ENCODE results near the gene PELI2. TPM values are rescaled to one million over a fixed set of nuclear protein-coding genes. Genes with fewer than 3 reads are reported as not detected.

Gene PELI2
- total and polyA plus RNA-seq, 9 donors, result 13.0 to 36.8 (median 28.5) TPM

DNA sequence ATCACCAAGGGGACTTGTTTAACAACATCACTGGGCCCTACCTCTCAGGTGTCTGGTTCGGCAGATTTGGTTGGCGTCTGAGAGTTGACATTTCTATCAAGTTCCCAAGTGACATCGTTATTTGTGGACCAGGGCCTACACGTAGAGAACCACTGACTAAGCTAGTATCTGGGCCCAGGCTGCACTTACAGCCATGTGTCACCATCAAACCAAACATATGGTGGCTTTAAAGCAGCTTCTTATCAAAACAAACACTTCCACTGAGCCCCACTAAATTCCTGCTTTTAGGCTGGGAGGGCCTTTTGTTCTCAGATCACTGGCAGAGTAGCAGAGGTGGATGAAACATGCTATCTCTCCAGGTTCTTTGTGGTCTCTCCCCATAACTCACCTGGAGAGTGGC lies 220.5 kb downstream of the PELI2 start:
- Histone ChIP-seq H3K4me3 (no peak overlapping the region), H3K36me3 (no peaks in the 10 kb centered on the region), H3K4me1 (ENCODE audit: insufficient read depth) (peaks cover 11% of the 10 kb centered on the region), H3K27me3 (no peaks in the 10 kb centered on the region), H3K27ac (no peak overlapping the region), H3K9me3 (no peaks in the 10 kb centered on the region)
- TF ChIP-seq POLR2A (IDR thresholded peaks at IDR 0.05) (no peak), EP300 (IDR thresholded peaks at IDR 0.05) (no peak)
- TF ChIP-seq, protein P1, sequence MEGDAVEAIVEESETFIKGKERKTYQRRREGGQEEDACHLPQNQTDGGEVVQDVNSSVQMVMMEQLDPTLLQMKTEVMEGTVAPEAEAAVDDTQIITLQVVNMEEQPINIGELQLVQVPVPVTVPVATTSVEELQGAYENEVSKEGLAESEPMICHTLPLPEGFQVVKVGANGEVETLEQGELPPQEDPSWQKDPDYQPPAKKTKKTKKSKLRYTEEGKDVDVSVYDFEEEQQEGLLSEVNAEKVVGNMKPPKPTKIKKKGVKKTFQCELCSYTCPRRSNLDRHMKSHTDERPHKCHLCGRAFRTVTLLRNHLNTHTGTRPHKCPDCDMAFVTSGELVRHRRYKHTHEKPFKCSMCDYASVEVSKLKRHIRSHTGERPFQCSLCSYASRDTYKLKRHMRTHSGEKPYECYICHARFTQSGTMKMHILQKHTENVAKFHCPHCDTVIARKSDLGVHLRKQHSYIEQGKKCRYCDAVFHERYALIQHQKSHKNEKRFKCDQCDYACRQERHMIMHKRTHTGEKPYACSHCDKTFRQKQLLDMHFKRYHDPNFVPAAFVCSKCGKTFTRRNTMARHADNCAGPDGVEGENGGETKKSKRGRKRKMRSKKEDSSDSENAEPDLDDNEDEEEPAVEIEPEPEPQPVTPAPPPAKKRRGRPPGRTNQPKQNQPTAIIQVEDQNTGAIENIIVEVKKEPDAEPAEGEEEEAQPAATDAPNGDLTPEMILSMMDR (IDR thresholded peaks at IDR 0.05), result no peak
- DNase-seq, result no peak
- WGBS, 3 donors, result 89 to 96% (median 94%) methylated on average over 4 of the region's 4 CpGs
- intact Hi-C loops (cut with DNase I), result loop anchor here in 1 of 4 donors (5.0 to 10.0 kb wide), 2 partner anchors 226 to 1034 kb away; no protein-coding TSS in a partner anchor

DNA sequence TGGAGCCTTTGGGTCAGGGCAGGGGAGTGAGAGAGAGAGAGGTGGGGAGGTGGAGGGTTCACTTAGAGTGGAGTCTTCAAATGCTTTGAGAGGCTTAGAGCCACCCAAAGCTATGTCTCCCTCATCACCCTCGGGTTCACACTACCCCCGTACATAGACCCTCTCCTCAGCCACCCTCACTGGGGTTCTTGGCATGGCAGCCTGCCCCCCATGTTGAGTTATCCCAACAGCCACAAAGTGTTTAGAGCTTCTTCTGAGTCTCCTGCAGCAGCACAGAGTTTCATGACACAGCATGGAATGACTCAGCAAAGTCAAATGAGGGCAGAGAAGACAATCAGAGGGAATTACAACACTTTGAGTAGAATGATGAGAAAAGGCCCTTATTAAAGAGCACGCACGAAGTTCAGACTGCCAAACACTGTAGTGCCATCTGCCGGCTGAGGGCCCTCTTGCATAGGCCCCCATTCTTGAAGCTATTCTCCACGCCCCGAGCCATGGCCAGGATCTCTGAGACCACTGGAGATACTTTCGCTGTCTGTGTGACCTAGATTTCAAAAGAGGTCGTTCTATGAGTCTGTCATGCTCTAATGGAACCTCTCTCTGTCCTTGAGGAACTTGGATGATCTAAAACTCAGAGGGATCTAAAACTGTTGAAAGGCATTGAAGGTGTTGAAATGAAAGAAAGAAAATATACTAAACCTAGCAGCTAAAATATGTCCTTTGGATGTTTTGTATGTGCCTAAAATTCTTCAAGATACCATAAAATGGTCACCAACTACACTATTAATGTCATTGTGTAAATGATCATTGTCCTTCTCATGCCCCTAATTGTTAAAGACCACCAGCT lies 221.9 kb downstream of the PELI2 start:
- H3K27me3 ChIP-seq, result no peaks in the 10 kb centered on the region
- TF ChIP-seq, protein P1 (IDR thresholded peaks at IDR 0.05), result peak; percentile 53 to 79 (median 67)
- no peak for TF ChIP-seq POLR2A (IDR thresholded peaks at IDR 0.05)
- no peak for TF ChIP-seq EP300 (IDR thresholded peaks at IDR 0.05)
- no peaks in the 10 kb centered on the region for H3K36me3 ChIP-seq
- no peaks in the 10 kb centered on the region for H3K9me3 ChIP-seq
- no peak overlapping the region for H3K27ac ChIP-seq
- no peak overlapping the region for H3K4me3 ChIP-seq
- H3K4me1 ChIP-seq (ENCODE audit: insufficient read depth), result peaks cover 11% of the 10 kb centered on the region
- intact Hi-C loops (cut with DNase I), result loop anchor here in 2 of 4 donors (5.0 to 10.0 kb wide), 3 partner anchors 228 to 1035 kb away; no protein-coding TSS in a partner anchor
- DNase-seq, result peak; percentile 70 to 83 (median 82)
- 38 to 44% (median 44%) methylated on average over 9 of the region's 9 CpGs for WGBS, 3 donors

DNA sequence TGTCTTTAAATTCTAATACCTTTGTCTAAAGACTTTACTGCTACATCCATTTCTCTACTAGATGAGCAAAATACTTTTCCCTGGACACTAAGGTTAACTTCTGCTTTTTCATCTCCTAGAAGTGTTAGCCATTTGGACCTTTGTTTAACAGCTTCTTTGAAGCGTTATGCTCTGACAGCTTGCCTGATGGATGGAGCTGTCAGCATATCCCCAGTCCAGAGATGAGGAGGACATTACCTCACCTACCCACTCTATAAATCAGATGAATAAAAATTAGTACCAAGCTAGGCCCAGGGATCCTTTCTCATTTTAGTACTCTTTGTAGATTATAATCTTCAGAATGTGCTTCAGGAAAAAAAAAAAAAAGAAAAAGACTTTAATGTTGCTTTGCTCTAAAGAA lies 222.7 kb downstream of the PELI2 start:
- no peak for DNase-seq
- H3K9me3 ChIP-seq, result no peaks in the 10 kb centered on the region
- H3K27me3 ChIP-seq, result no peaks in the 10 kb centered on the region
- H3K4me3 ChIP-seq, result no peak overlapping the region
- H3K4me1 ChIP-seq (ENCODE audit: insufficient read depth), result peaks cover 11% of the 10 kb centered on the region
- intact Hi-C loops (cut with DNase I), result loop anchor here in 1 of 4 donors (5.0 kb wide), 1 partner anchor 634 kb away; no protein-coding TSS in a partner anchor
- no peaks in the 10 kb centered on the region for H3K36me3 ChIP-seq
- no peak for TF ChIP-seq POLR2A (IDR thresholded peaks at IDR 0.05)
- TF ChIP-seq, protein P1 (IDR thresholded peaks at IDR 0.05), result no peak
- no peak for TF ChIP-seq EP300 (IDR thresholded peaks at IDR 0.05)
- no peak overlapping the region for H3K27ac ChIP-seq
- 85 to 100% (median 95%) methylated on average over 1 of the region's 1 CpG for WGBS, 3 donors

DNA sequence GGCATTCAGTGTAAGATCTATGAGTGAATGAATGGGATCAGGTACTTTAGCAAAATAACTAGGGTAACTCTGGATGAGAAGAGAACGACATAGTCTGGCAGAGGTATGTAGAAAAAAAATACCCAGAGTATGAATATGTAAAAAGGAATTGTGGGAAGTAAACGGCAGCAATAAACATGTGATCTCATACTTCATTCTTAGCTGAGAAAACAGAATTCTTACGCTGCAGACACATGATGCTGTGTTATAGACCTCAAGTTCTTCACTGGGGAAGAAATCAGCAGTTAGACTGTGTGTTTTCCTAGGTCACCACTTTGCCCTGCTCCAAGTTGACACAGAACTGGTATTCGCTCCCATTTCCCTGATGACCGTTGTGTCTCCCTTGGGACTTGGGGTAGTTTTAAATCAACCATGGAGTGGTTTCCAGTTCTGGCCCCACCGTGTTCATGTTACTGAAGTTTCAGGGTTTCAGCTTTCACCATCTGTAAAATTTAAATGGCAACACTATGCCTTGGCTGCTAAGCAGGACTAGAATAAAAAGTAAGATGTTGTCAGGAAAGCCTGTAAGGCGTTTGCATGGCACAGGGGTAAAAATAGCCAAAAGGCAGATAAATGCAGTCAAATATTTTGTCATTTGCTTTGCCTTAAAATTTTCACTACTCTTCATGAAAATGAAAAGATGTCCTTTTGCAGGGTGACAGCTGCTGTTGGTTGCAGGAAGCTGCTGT lies 223.7 kb downstream of the PELI2 start:
- intact Hi-C loops (cut with DNase I), result loop anchor here in 1 of 4 donors (5.0 kb wide), 1 partner anchor 635 kb away; no protein-coding TSS in a partner anchor
- Histone ChIP-seq H3K27me3 (no peaks in the 10 kb centered on the region), H3K4me1 (ENCODE audit: insufficient read depth) (peaks cover 11% of the 10 kb centered on the region), H3K27ac (peak overlapping the region in 1 of 2 donors; percentile 40), H3K36me3 (no peaks in the 10 kb centered on the region), H3K4me3 (no peak overlapping the region), H3K9me3 (no peaks in the 10 kb centered on the region)
- TF ChIP-seq EP300 (IDR thresholded peaks at IDR 0.05) (no peak), POLR2A (IDR thresholded peaks at IDR 0.05) (no peak)
- TF ChIP-seq, protein P1 (IDR thresholded peaks at IDR 0.05), result no peak
- DNase-seq, result no peak
- 49 to 53% (median 52%) methylated on average over 7 of the region's 7 CpGs for WGBS, 3 donors

Measured in ovary (tissue), 9 donors.